Fibroblast of lung (primary cell): ENCODE data around the gene CDH4. TPM values are rescaled to one million over a fixed set of nuclear protein-coding genes. Genes with fewer than 3 reads are reported as not detected.

Experiments used
- DNase-seq, 2 donors: peaks; one replicate each; pipeline versions ENCODE4 v3.0.0 to v3.0.0-alpha.2; 2010; ENCODE audit warnings: low read depth in 2 of 2
- H2AFZ ChIP-seq: 2 replicates; pipeline ENCODE4 v1.5.1; 2012; ENCODE audit warnings: low read length, control low read depth, inconsistent platforms
- H3K27ac ChIP-seq: 2 replicates; pipeline ENCODE4 v1.5.1; 2011; ENCODE audit warnings: low read length, control low read depth; ENCODE audit not compliant: insufficient read depth
- H3K27me3 ChIP-seq: 2 replicates; pipeline ENCODE4 v1.5.1; 2011; ENCODE audit warnings: mild to moderate bottlenecking, low read length; ENCODE audit not compliant: control insufficient read depth, insufficient read depth
- H3K36me3 ChIP-seq: 2 replicates; pipeline ENCODE4 v1.5.1; 2011; ENCODE audit warnings: low read length; ENCODE audit not compliant: control insufficient read depth, insufficient read depth
- H3K4me1 ChIP-seq: 2 replicates; pipeline ENCODE4 v1.5.1; 2011; ENCODE audit warnings: low read length; ENCODE audit not compliant: control insufficient read depth, insufficient read depth; ENCODE audit errors: extremely low read depth
- H3K4me2 ChIP-seq: 2 replicates; pipeline ENCODE4 v1.5.1; 2011; ENCODE audit warnings: low read length, control low read depth; ENCODE audit not compliant: insufficient read depth; ENCODE audit errors: extremely low read depth
- H3K4me3 ChIP-seq, 4 experiments: fragments of 200-600 bp in 1 of 4; sonication (generic) in 1 of 4; replicated peaks in 1 of 4; 2 replicates each; pipeline ENCODE4 v1.5.1; 2011 to 2016; ENCODE audit warnings: low read length in 4 of 4, low read depth in 3 of 4, mild to moderate bottlenecking in 3 of 4, control low read depth in 2 of 4, inconsistent platforms in 1 of 4, mixed read lengths in 1 of 4; ENCODE audit not compliant: insufficient read depth in 1 of 4; ENCODE audit errors: control extremely low read depth in 1 of 4
- H3K79me2 ChIP-seq: 2 replicates; pipeline ENCODE4 v1.5.1; 2012; ENCODE audit warnings: mild to moderate bottlenecking, low read length, inconsistent platforms; ENCODE audit not compliant: control insufficient read depth, insufficient read depth
- H3K9ac ChIP-seq: 2 replicates; pipeline ENCODE4 v1.5.1; 2011; ENCODE audit warnings: mild to moderate bottlenecking, low read length, control low read depth; ENCODE audit not compliant: insufficient read depth
- H3K9me3 ChIP-seq: 2 replicates; pipeline ENCODE4 v1.5.1; 2012; ENCODE audit warnings: low read depth, low read length; ENCODE audit not compliant: control insufficient read depth, insufficient read depth
- H4K20me1 ChIP-seq: 2 replicates; pipeline ENCODE4 v1.5.1; 2011; ENCODE audit warnings: low read length; ENCODE audit not compliant: control insufficient read depth, insufficient read depth; ENCODE audit errors: extremely low read depth
- EZH2 ChIP-seq: IDR thresholded peaks from 2 replicates; pipeline ENCODE4 v1.5.1; 2012; ENCODE audit warnings: low read length, control low read depth, mild to moderate bottlenecking; ENCODE audit errors: missing control alignments
- polyA plus RNA-seq, 2 donors: library from polyadenylated mRNA; depleted of rRNA in 1 of 2; stranded (reverse) in 1 of 2; unstranded in 1 of 2; fragments of >200 nt; gene quantifications; 2 replicates each; pipeline ENCODE4 v1.2.1, GENCODE V29; 2011 to 2012; ENCODE audit warnings: missing spikeins in 1 of 2
- total RNA-seq: library from RNA; depleted of rRNA; stranded (reverse); fragments of >200 nt; gene quantifications from 2 replicates; pipeline ENCODE4 v1.2.1, GENCODE V29; 2014
- TF ChIP-seq, protein P1 (sequence below), 2 donors: IDR thresholded peaks in 1 of 2; conservative IDR thresholded peaks in 1 of 2; 1 replicate in 1 of 2; 2 replicates in 1 of 2; pipeline ENCODE4 v1.5.1; 2011 to 2012; ENCODE audit warnings: low read length in 2 of 2, control low read depth in 1 of 2, inconsistent platforms in 1 of 2, low read depth in 1 of 2, mild to moderate bottlenecking in 1 of 2

The CDH4 gene
- total and polyA plus RNA-seq, 2 donors (not counting 1 experiment from before 2014, with no cell fraction given) = 4.8 to 6.8 TPM

GRCh38 chr20:61728326-61728725 is 476.3 kb downstream of the CDH4 start:
- H3K27me3 ChIP-seq = no peaks in the 10 kb centered on the region
- no peaks in the 10 kb centered on the region for H3K4me1 ChIP-seq
- no peaks in the 10 kb centered on the region for H3K36me3 ChIP-seq
- H3K27ac ChIP-seq = no peak overlapping the region
- no peaks in the 10 kb centered on the region for H3K79me2 ChIP-seq
- H3K4me2 ChIP-seq = no peak overlapping the region
- H4K20me1 ChIP-seq = no peaks in the 10 kb centered on the region
- TF ChIP-seq EZH2 = no peak
- TF ChIP-seq, protein P1, sequence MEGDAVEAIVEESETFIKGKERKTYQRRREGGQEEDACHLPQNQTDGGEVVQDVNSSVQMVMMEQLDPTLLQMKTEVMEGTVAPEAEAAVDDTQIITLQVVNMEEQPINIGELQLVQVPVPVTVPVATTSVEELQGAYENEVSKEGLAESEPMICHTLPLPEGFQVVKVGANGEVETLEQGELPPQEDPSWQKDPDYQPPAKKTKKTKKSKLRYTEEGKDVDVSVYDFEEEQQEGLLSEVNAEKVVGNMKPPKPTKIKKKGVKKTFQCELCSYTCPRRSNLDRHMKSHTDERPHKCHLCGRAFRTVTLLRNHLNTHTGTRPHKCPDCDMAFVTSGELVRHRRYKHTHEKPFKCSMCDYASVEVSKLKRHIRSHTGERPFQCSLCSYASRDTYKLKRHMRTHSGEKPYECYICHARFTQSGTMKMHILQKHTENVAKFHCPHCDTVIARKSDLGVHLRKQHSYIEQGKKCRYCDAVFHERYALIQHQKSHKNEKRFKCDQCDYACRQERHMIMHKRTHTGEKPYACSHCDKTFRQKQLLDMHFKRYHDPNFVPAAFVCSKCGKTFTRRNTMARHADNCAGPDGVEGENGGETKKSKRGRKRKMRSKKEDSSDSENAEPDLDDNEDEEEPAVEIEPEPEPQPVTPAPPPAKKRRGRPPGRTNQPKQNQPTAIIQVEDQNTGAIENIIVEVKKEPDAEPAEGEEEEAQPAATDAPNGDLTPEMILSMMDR (conservative IDR thresholded peaks at IDR 0.05 in 1 of 2, IDR thresholded peaks at IDR 0.05 in 1 of 2; ENCODE audit: low read depth in 1 of 2, low read length in 2 of 2) = no peak
- DNase-seq = no peak
- H3K4me3 ChIP-seq = no peak overlapping the region
- H3K9ac ChIP-seq = no peak overlapping the region
- H2AFZ ChIP-seq = no peak overlapping the region
- no peaks in the 10 kb centered on the region for H3K9me3 ChIP-seq

- no peak overlapping the region for H3K27ac ChIP-seq
- H3K4me3 ChIP-seq = no peak overlapping the region
- H3K27me3 ChIP-seq = no peaks in the 10 kb centered on the region
- no peaks in the 10 kb centered on the region for H3K36me3 ChIP-seq
- no peaks in the 10 kb centered on the region for H3K9me3 ChIP-seq
- no peak overlapping the region for H2AFZ ChIP-seq
- no peaks in the 10 kb centered on the region for H3K4me1 ChIP-seq
- no peaks in the 10 kb centered on the region for H4K20me1 ChIP-seq
- H3K79me2 ChIP-seq = no peaks in the 10 kb centered on the region
- DNase-seq = no peak
- TF ChIP-seq, protein P1 (conservative IDR thresholded peaks at IDR 0.05 in 1 of 2, IDR thresholded peaks at IDR 0.05 in 1 of 2; ENCODE audit: low read depth in 1 of 2, low read length in 2 of 2) = no peak
- TF ChIP-seq EZH2 = no peak
- H3K9ac ChIP-seq = no peak overlapping the region
- no peak overlapping the region for H3K4me2 ChIP-seq
Observed at GRCh38 chr20:61728786-61729770, 477.0 kb downstream of the CDH4 start.

DNA sequence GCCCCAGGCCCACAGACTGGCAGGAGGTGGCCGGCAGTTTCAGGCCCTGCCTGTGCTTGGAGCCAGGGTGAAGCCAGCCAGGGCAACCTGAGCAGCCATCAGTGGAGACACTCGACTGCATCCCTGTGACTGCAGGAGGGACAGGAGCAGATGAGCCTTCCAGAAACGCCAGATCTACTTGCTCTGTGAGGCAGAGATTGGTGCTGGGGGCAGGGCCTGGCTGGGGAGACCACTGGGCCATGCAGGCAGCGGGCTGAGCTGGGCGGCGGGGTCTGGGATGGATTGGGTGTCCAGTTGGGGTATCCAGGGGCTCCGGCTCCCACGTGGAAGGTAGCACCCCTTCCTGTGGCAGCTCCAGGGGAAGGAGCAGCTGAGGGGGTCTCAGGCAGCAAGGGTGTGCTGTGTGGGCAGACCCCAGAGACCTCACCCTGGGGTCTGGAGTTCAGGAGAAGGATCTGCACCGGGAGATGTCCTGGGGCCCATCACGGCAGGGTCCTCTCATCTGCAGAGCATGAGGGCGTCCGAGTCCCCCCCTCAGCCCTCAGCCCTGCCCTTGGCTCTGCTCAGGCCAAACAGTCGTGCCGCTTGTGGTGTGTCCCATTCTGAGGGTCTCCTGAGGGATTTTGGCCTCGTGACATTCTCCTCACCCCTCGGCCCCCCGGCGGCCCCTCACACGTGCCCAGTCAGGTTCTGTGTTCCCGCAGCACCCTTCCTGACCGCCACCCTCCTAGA is 478.7 kb downstream of the CDH4 start:
- TF ChIP-seq, protein P1 (conservative IDR thresholded peaks at IDR 0.05 in 1 of 2, IDR thresholded peaks at IDR 0.05 in 1 of 2; ENCODE audit: low read depth in 1 of 2, low read length in 2 of 2) = no peak
- no peak for TF ChIP-seq EZH2
- Histone ChIP-seq H4K20me1 (no peaks in the 10 kb centered on the region), H3K4me1 (no peaks in the 10 kb centered on the region), H3K9ac (no peak overlapping the region), H3K79me2 (no peaks in the 10 kb centered on the region), H3K36me3 (no peaks in the 10 kb centered on the region), H3K27ac (no peak overlapping the region), H3K4me2 (no peak overlapping the region), H2AFZ (no peak overlapping the region), H3K4me3 (no peak overlapping the region), H3K9me3 (no peaks in the 10 kb centered on the region), H3K27me3 (peaks cover 2% of the 10 kb centered on the region)
- no peak for DNase-seq
